CD4-positive, alpha-beta T cell treated with Interleukin-21 for 1 hour (primary cell): Measurements from ENCODE around the gene MYO9A.

Experiments used
- DNase-seq: peaks from one replicate; pipeline ENCODE4 v3.0.0-alpha.2; 2020

MYO9A gene

DNA sequence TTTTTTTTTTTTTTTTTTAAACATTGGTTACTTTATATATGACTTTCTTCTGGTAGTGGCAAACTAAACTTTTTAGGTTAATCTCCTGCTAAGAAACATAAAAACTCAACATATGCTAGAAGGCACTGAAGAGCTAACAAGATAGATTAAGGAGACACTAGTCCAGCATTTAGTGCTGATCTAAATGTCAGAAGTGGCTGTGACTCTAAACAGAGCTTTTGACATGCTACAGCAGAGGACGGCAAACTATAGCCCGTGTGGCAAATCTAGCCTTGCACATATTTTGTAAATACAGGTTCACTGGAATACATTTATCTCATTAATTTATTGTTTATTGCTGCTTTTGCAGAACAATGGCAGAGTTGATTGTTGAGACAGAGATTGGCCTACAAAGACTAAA, 287.0 kb downstream of the MYO9A start:
- no peak for DNase-seq

DNA sequence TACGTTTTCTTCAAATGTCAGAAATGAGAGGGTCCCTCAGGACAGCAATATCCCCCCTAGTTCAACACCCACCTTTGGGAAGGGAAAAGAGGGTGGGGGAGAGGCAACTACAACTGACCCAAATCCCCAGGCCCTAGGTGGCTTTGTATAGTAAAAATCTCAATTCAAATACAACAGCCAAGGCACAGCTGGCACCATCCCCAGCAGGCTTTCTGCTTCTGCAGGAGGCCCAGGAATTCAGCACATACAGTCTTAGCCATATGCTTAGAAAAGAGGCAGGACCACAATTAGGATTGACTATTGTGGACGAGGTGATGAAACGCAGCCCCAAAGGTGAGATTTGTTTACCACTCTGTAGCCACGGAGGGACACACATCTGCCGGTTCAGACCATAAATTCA, 291.8 kb downstream of the MYO9A start:
- DNase-seq, result no peak

DNA sequence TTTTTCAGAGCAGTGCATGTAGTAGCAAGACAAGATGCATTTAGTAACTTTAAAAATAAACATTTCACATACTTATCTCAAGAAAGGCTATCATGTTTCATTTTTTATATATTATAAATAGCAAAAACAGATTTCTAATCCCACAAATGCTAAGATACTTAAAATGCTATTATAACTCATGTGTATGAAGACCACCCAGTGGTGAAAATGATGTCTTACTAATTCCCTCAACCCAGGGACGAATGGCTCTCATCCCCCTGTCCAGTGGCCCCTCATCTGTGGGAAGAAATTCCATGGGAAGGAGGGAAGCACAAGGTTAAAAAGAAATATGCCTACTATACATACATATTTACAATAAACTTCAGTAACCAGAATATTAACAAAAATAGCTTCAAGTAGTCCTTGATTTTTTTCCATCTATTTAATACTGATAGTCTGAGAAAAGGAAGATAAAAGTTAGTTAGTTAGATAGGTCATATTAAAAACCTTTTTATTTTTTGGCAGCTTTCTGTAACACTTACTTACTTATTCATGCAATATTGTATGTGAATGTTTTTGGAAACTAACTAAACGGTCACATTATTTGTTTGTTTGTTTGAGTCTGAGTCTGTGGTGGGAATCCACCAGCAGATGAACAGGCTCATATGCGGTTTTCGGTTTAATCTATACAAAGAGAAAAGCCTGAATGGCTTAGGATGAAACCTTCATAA, 292.8 kb downstream of the MYO9A start:
- no peak for DNase-seq

DNA sequence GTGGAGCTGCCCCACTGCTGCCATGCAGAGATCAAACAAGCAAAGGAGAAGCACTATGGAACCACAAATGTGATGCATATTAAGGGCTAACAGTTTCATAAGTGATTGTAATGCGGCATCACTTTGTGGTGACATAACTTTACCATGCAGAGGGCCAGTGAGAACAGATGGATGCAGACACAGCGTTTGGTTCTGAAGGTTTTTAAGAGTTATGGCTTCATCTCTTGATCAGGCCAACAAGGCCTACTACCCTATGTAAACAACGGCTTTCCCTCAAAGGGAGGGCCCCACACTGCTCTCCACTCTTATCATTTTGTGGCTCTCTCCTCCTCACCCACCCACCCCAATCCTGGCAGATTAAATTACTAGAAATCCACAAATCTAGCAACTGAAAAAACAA, 294.1 kb downstream of the MYO9A start:
- no peak for DNase-seq

- DNase-seq, result no peak
Observed at GRCh38 chr15:71822890-71823630, 294.9 kb downstream of the MYO9A start.

GRCh38 chr15:71821547-71822129, 296.3 kb downstream of the MYO9A start:
- DNase-seq, result no peak

- DNase-seq, result no peak
Observed at GRCh38 chr15:71820127-71820526, 297.8 kb downstream of the MYO9A start.

GRCh38 chr15:71817351-71817750, 300.6 kb downstream of the MYO9A start:
- no peak for DNase-seq

GRCh38 chr15:71815301-71815700, 302.6 kb downstream of the MYO9A start:
- no peak for DNase-seq

DNA sequence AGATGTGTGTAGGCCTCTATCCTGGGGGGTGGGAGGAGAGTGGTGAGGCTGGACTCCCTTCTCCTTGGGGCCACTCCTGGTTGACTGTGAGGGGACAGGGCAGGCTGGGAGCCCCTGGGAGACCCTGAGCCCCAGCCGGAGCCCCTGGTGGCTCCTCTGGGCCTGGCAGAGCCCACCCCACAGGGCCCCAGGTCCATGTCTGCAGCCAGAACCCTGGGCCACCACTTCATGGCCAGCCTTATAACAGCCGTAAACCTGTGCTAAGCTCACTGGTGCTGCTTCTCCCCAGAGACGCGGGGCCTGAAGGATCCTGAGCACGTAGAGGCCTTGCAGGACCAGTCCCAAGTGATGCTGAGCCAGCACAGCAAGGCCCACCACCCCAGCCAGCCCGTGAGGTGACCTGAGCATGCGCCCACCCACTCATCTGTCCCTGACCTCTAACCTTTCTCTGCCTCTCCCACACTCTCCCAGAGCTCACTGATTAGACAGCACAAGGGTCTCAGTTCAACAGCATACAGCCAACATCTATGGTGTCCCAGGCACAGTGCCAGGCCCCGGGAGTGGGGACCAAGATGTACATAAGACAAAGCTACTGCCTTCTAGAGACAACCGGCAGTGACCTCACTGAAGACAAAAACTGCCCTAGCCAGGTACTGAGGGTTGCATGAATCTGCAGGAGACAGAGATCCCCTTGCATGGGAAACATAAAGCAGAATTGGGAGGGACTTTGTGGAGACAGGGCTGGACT, 304.1 kb downstream of the MYO9A start:
- DNase-seq, result no peak

- no peak for DNase-seq
Observed at GRCh38 chr15:71812966-71813722, 304.8 kb downstream of the MYO9A start.

GRCh38 chr15:71811752-71812735, 305.9 kb downstream of the MYO9A start:
- DNase-seq, result no peak

DNA sequence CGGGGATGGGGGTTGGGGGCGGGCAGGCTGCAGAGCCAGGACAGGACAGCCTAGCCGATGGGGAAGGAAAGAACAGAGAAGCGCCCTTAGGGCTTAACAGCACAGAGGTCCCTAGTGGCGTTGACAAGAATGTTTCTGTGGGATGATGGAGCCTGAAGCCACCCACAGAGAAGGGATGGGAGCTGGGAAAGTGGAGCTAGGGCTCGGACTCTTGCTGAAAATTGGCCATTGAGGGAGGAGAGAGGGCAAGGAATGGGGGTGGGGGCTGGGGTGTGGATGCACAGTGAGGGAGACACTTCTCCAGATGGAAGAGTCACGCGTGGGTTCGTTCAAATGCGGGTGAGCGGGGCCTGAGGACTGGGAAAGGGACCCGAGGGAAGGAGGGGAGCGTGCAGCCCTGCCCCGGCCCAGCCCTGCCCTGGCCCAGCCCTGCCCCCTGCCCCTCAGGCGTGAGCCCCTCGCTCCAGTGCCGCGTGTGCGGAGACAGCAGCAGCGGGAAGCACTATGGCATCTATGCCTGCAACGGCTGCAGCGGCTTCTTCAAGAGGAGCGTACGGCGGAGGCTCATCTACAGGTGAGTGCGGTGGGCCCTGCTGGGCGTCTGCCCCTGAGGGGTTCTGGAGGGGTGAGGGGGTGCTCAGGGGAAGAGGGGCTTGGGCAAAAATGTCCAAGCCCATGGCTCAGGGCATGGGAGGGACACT, 306.8 kb downstream of the MYO9A start:
- no peak for DNase-seq

- DNase-seq, result no peak
Observed at GRCh38 chr15:71810256-71811035, 307.5 kb downstream of the MYO9A start, which contains the start of gene NR2E3. TSS of gene NR2E3 (plus strand) at chr15:71810554. CDS start at chr15:71810744, 190 bp downstream.

- DNase-seq, result no peak
Observed at GRCh38 chr15:71809346-71809745, 308.6 kb downstream of the MYO9A start.

DNA sequence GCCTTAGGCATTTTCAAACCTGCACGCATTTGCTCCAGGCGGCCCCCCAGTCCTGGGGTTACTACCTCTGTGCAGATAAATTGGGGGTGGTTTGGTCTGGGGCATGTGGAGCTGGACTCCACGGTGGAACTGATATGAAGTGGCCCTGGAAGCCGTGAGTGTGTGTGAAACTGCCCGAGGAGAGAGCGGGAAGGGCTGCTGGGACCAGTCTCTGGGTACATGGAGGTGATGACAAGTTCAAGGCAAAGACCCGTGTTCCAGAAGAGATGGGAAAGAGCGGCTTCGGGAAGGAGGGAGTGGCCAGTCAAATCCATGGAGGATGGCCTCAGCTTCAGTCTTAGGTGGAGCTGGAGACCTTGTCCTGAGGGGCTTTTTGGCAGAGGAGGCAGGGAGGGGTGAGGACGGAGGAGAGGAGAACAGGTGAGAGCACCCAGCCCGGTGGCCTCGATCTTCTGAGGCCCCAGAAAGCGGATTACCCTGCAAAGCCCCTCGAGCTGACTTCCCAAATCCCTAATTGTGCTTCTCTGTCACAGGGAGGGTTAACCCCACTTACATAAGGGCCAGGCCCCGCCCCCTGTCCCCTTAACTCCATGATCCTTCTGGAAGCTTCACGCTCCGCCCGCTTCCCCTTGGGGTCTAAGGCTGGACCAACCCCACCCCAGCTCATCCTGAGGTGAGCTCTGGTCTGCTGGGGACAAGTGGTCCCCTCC, 309.5 kb downstream of the MYO9A start:
- DNase-seq, result no peak

DNA sequence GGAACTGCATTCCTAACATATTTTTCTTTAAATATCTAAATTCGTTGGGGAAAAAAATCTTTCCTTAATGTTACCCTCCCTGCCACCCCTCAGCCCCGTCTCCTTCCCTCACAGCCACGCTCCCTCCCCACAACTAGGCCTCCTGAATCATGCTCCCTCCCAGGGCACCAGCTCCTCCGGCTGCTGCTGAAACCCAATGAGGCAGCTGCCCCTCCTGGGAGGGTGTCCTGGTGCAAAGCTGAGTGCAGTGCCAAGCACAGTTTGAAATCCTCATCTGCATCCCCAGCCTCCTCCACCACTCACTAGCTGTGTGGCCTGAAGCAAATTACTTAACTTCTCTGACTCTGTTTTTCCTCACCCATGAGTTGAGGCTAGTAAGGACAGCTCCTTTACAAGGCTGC, 310.3 kb downstream of the MYO9A start:
- DNase-seq, result no peak

GRCh38 chr15:71807125-71807629, 310.8 kb downstream of the MYO9A start:
- no peak for DNase-seq

DNA sequence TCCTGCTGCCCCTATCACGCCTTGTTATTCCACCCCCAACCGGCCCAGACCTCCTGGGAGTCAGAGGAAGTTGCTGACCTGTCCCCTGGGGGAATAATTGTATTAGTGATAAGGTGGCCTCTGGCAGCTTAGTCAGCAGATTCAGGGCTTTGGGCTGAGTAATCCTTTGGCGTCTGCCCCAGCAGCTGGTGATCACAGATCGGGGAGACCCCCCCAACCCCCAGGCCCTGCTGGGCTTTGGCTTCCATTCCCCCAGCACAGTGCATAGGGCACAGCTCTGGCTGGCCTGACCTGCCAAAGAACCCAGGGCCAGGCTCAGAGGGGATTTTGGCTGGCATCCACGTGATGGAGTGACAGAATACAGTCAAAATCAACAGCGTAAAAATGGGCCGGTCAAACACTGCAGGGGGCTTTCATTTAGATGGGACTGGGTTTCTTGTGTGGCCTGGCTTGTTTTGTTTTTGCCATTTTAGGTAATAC, 311.5 kb downstream of the MYO9A start:
- DNase-seq, result no peak
